Measurements from ENCODE around the gene OR5M8.

Gene OR5M8

GRCh38 chr11:56486801-56487200 lies 4.4 kb downstream of the OR5M8 start:
- no peaks in the 10 kb centered on the region for H3K27me3 ChIP-seq (ENCODE audit: low read depth, low read length)
- no peaks in the 10 kb centered on the region for H3K36me3 ChIP-seq (replicated peaks; ENCODE audit: low read depth, low read length)
- H3K79me2 ChIP-seq (ENCODE audit: low read length) = no peaks in the 10 kb centered on the region
- H4K20me1 ChIP-seq (ENCODE audit: insufficient read depth, low read length) = no peaks in the 10 kb centered on the region
- no peaks in the 10 kb centered on the region for H3K9me3 ChIP-seq (ENCODE audit: insufficient read depth, low read length)
- H2AFZ ChIP-seq (ENCODE audit: low read depth, low read length) = no peak overlapping the region
- H3K4me3 ChIP-seq (ENCODE audit: low read length) = no peak overlapping the region
- H3K9ac ChIP-seq (ENCODE audit: low read length) = no peak overlapping the region
- no peak overlapping the region for H3K27ac ChIP-seq (ENCODE audit: low read length)
- no peak overlapping the region for H3K4me2 ChIP-seq (ENCODE audit: low read length)
- H3K4me1 ChIP-seq (ENCODE audit: low read length) = no peaks in the 10 kb centered on the region
- TF ChIP-seq, protein P1, sequence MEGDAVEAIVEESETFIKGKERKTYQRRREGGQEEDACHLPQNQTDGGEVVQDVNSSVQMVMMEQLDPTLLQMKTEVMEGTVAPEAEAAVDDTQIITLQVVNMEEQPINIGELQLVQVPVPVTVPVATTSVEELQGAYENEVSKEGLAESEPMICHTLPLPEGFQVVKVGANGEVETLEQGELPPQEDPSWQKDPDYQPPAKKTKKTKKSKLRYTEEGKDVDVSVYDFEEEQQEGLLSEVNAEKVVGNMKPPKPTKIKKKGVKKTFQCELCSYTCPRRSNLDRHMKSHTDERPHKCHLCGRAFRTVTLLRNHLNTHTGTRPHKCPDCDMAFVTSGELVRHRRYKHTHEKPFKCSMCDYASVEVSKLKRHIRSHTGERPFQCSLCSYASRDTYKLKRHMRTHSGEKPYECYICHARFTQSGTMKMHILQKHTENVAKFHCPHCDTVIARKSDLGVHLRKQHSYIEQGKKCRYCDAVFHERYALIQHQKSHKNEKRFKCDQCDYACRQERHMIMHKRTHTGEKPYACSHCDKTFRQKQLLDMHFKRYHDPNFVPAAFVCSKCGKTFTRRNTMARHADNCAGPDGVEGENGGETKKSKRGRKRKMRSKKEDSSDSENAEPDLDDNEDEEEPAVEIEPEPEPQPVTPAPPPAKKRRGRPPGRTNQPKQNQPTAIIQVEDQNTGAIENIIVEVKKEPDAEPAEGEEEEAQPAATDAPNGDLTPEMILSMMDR (IDR thresholded peaks at IDR 0.05; ENCODE audit: low read depth, low read length) = no peak
- TF ChIP-seq EZH2phosphoT487 (IDR thresholded peaks at IDR 0.05; ENCODE audit: low read depth) = no peak

- H4K20me1 ChIP-seq (ENCODE audit: insufficient read depth, low read length) = no peaks in the 10 kb centered on the region
- no peak overlapping the region for H3K4me2 ChIP-seq (ENCODE audit: low read length)
- no peaks in the 10 kb centered on the region for H3K27me3 ChIP-seq (ENCODE audit: low read depth, low read length)
- H3K27ac ChIP-seq (ENCODE audit: low read length) = no peak overlapping the region
- H3K9ac ChIP-seq (ENCODE audit: low read length) = no peak overlapping the region
- H3K4me1 ChIP-seq (ENCODE audit: low read length) = no peaks in the 10 kb centered on the region
- H3K79me2 ChIP-seq (ENCODE audit: low read length) = no peaks in the 10 kb centered on the region
- H3K9me3 ChIP-seq (ENCODE audit: insufficient read depth, low read length) = no peaks in the 10 kb centered on the region
- TF ChIP-seq, protein P1 (IDR thresholded peaks at IDR 0.05; ENCODE audit: low read depth, low read length) = no peak
- no peak for TF ChIP-seq EZH2phosphoT487 (IDR thresholded peaks at IDR 0.05; ENCODE audit: low read depth)
- H3K36me3 ChIP-seq (replicated peaks; ENCODE audit: low read depth, low read length) = no peaks in the 10 kb centered on the region
- H3K4me3 ChIP-seq (ENCODE audit: low read length) = no peak overlapping the region
- H2AFZ ChIP-seq (ENCODE audit: low read depth, low read length) = no peak overlapping the region
Observed at GRCh38 chr11:56474729-56475235, 16.4 kb downstream of the OR5M8 start.

- Histone ChIP-seq H3K79me2 (ENCODE audit: low read length) (no peaks in the 10 kb centered on the region), H4K20me1 (ENCODE audit: insufficient read depth, low read length) (no peaks in the 10 kb centered on the region), H3K4me2 (ENCODE audit: low read length) (no peak within 1 kb of the TSS), H2AFZ (ENCODE audit: low read depth, low read length) (no peak within 1 kb of the TSS), H3K36me3 (replicated peaks; ENCODE audit: low read depth, low read length) (no peaks in the 10 kb centered on the region), H3K27ac (ENCODE audit: low read length) (no peak within 1 kb of the TSS), H3K4me1 (ENCODE audit: low read length) (no peaks in the 10 kb centered on the region), H3K9ac (ENCODE audit: low read length) (no peak within 1 kb of the TSS), H3K4me3 (ENCODE audit: low read length) (no peak within 1 kb of the TSS), H3K9me3 (ENCODE audit: insufficient read depth, low read length) (no peaks in the 10 kb centered on the region), H3K27me3 (ENCODE audit: low read depth, low read length) (no peaks in the 10 kb centered on the region)
- TF ChIP-seq EZH2phosphoT487 (IDR thresholded peaks at IDR 0.05; ENCODE audit: low read depth) = no peak
- TF ChIP-seq, protein P1 (IDR thresholded peaks at IDR 0.05; ENCODE audit: low read depth, low read length) = no peak
Observed at GRCh38 chr11:56473252-56473651, 17.9 kb downstream of the OR5M8 start, which contains the start of gene OR5M3. Gene OR5M3 (minus strand): TSS chr11:56473352. CDS start chr11:56470497, 2,855 bp downstream.

DNA sequence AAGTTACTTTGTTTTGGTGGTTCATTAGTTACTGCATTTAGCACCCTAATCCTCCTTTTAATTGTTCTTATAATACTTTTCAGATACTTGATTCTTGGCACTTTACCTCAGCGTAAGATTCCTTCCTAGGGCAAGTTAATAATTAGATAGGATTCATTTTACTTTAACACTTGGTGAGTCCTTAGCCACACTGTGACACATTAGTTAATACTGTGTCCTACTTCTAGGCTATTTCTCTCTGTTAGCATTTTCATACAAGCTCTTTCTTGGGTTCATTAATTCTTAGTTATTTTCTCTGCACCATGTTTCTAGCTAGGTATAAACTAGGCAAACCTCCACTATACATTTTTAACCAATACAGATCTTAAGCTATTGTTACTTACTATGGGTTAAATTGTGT lies 34.1 kb downstream of the OR5M8 start:
- Histone ChIP-seq H4K20me1 (ENCODE audit: insufficient read depth, low read length) (no peaks in the 10 kb centered on the region), H2AFZ (ENCODE audit: low read depth, low read length) (no peak overlapping the region), H3K36me3 (replicated peaks; ENCODE audit: low read depth, low read length) (no peaks in the 10 kb centered on the region), H3K9me3 (ENCODE audit: insufficient read depth, low read length) (0 out of 2 replicates have a peak, but pooled peaks cover 2% of the 10 kb centered on the region), H3K27ac (ENCODE audit: low read length) (no peak overlapping the region), H3K4me3 (ENCODE audit: low read length) (no peak overlapping the region), H3K4me2 (ENCODE audit: low read length) (no peak overlapping the region), H3K27me3 (ENCODE audit: low read depth, low read length) (no peaks in the 10 kb centered on the region), H3K79me2 (ENCODE audit: low read length) (no peaks in the 10 kb centered on the region), H3K9ac (ENCODE audit: low read length) (no peak overlapping the region), H3K4me1 (ENCODE audit: low read length) (no peaks in the 10 kb centered on the region)
- TF ChIP-seq EZH2phosphoT487 (IDR thresholded peaks at IDR 0.05; ENCODE audit: low read depth) = no peak
